Measurements from ENCODE around the gene ZBP1. TPM values are rescaled to one million over a fixed set of nuclear protein-coding genes. Genes with fewer than 3 reads are reported as not detected.

Gene ZBP1
- total RNA-seq, 1 experiment from 2014 or later = not detected

- no TSS peak for BruUV-seq (replicated peaks)
- ChIA-PET POLR2A (no interaction called here), RAD21 (ENCODE audit: low non-redundant PET in 1 of 2, low total read pairs in 2 of 2, uncharacterized antibody in 2 of 2, unreplicated experiment in 2 of 2) (no interaction called here), CTCF (interaction anchor here (1.3 kb wide), 1 partner anchor 460 kb away, joined by 3 read pairs; no protein-coding TSS in a partner anchor)
- H3K9me2 ChIP-seq (ENCODE audit: insufficient read depth) = no peaks in the 10 kb centered on the region
- H3K4me3 ChIP-seq (replicated peaks in 1 of 2; ENCODE audit: low read depth in 1 of 2, low read length in 2 of 2) = no peak overlapping the region
- no peaks in the 10 kb centered on the region for H3K79me2 ChIP-seq (ENCODE audit: insufficient read depth, low read length)
- no peak for TF ChIP-seq CTCF (IDR thresholded peaks at IDR 0.05 in 2 of 3, conservative IDR thresholded peaks at IDR 0.05 in 1 of 3; ENCODE audit: borderline replicate concordance in 1 of 3, insufficient read depth in 1 of 3, low read depth in 2 of 3, low read length in 2 of 3)
- TF ChIP-seq JUND (IDR thresholded peaks at IDR 0.05) = no peak
- TF ChIP-seq CBX3 (IDR thresholded peaks at IDR 0.05; ENCODE audit: low read depth) = no peak
- TF ChIP-seq CEBPB (IDR thresholded peaks at IDR 0.05; ENCODE audit: low read depth) = no peak
- TF ChIP-seq TCF7L2 (IDR thresholded peaks at IDR 0.05; ENCODE audit: borderline replicate concordance, extremely low read depth, insufficient read depth, insufficient read length) = no peak
- no peak for TF ChIP-seq REST (IDR thresholded peaks at IDR 0.05; ENCODE audit: low read depth)
- TF ChIP-seq ZNF274 (IDR thresholded peaks at IDR 0.05; ENCODE audit: low read depth, low read length) = no peak
- TF ChIP-seq EGR1 (IDR thresholded peaks at IDR 0.05; ENCODE audit: low read depth) = no peak
- no peak for TF ChIP-seq POLR2A (IDR thresholded peaks at IDR 0.05; ENCODE audit: borderline replicate concordance, extremely low read depth, insufficient read depth, insufficient read length)
- TF ChIP-seq RAD21 (IDR thresholded peaks at IDR 0.05; ENCODE audit: low read depth) = no peak
- no peak overlapping the region for H3K9ac ChIP-seq (ENCODE audit: low read length)
- peaks cover 21% of the 10 kb centered on the region for H3K27me3 ChIP-seq (ENCODE audit: insufficient read depth, low read length)
- H3K4me1 ChIP-seq (ENCODE audit: control insufficient read depth in 1 of 2, insufficient read depth in 2 of 2, low read length in 2 of 2) = 0 out of 4 replicates have a peak, but pooled peaks cover 0 to 3% of the 10 kb centered on the region in 2 experiments
- intact Hi-C loops (cut with micrococcal nuclease) = loop anchor here (10.0 kb wide), 1 partner anchor 577 kb away; no protein-coding TSS in a partner anchor
- no peak overlapping the region for H2AFZ ChIP-seq (ENCODE audit: low read depth, low read length, poor library complexity, severe bottlenecking)
- H3K4me2 ChIP-seq (ENCODE audit: low read length) = no peak overlapping the region
- no peaks in the 10 kb centered on the region for H3K36me3 ChIP-seq (ENCODE audit: control insufficient read depth in 1 of 2, insufficient read depth in 2 of 2, low read length in 2 of 2)
- H4K20me1 ChIP-seq (ENCODE audit: insufficient read depth) = no peaks in the 10 kb centered on the region
- no peak for ATAC-seq
- H3K27ac ChIP-seq (ENCODE audit: low read depth, low read length) = no peak overlapping the region
- no peaks in the 10 kb centered on the region for H3K9me3 ChIP-seq (ENCODE audit: control insufficient read depth in 1 of 2, insufficient read depth in 1 of 2, low read depth in 1 of 2, low read length in 2 of 2)
- no peak for DNase-seq (ENCODE audit: low read depth, low spot score)
Observed at GRCh38 chr20:57627339-57627738, 7.1 kb upstream of the ZBP1 start.

Measured in HCT116 (cell line).